HepG2 (cell line): ENCODE measurements around the gene MBD3. TPM values are rescaled to one million over a fixed set of nuclear protein-coding genes. Genes with fewer than 3 reads are reported as not detected.

ENCODE experiments used
- BATF2 ChIP-seq: sonication (generic); formaldehyde crosslinking; IDR thresholded peaks from 2 replicates; pipeline ENCODE4 v1.8.0; 2022; ENCODE audit warnings: mild to moderate bottlenecking, missing genetic modification reagents, moderate library complexity
- CEBPB ChIP-seq: IDR thresholded peaks from 2 replicates; pipeline ENCODE4 v1.6.1; 2011; ENCODE audit warnings: low read depth, low read length, improper control_type of control experiment, borderline replicate concordance
- ELF3 ChIP-seq: IDR thresholded peaks from 2 replicates; pipeline ENCODE4 v1.6.1; 2016; ENCODE audit warnings: missing genetic modification reagents, missing compliant biosample characterization
- FOXO4 ChIP-seq: sonication (generic); formaldehyde crosslinking; conservative IDR thresholded peaks from 2 replicates; pipeline ENCODE4 v1.8.1; 2023; ENCODE audit warnings: missing genetic modification reagents
- GATAD1 ChIP-seq: IDR thresholded peaks from 2 replicates; pipeline ENCODE4 v1.6.1; 2016; ENCODE audit warnings: missing genetic modification reagents, missing compliant biosample characterization
- GFI1 ChIP-seq: sonication (generic); formaldehyde crosslinking; IDR thresholded peaks from 2 replicates; pipeline ENCODE4 v1.5.0; 2020; ENCODE audit warnings: missing genetic modification reagents, mild to moderate bottlenecking, borderline replicate concordance
- MTERF4 ChIP-seq: sonication (generic); formaldehyde crosslinking; IDR thresholded peaks from 2 replicates; pipeline ENCODE4 v1.8.0; 2023; ENCODE audit warnings: mild to moderate bottlenecking, missing genetic modification reagents
- MZF1 ChIP-seq: sonication (generic); formaldehyde crosslinking; IDR thresholded peaks from 2 replicates; pipeline ENCODE4 v1.8.1; 2023; ENCODE audit warnings: mild to moderate bottlenecking, missing genetic modification reagents, borderline replicate concordance
- TMF1 ChIP-seq: sonication (generic); formaldehyde crosslinking; IDR thresholded peaks from 2 replicates; pipeline ENCODE4 v1.8.1; 2022; ENCODE audit warnings: low read depth, missing genetic modification reagents
- TOPORS ChIP-seq: sonication (generic); formaldehyde crosslinking; IDR thresholded peaks from 2 replicates; pipeline ENCODE4 v1.8.0; 2023; ENCODE audit warnings: mild to moderate bottlenecking, missing genetic modification reagents
- WIZ ChIP-seq: sonication (generic); formaldehyde crosslinking; IDR thresholded peaks from 2 replicates; pipeline ENCODE4 v1.5.1; 2020; ENCODE audit warnings: mild to moderate bottlenecking, missing genetic modification reagents
- ZFP82 ChIP-seq: sonication (generic); formaldehyde crosslinking; IDR thresholded peaks from 2 replicates; pipeline ENCODE4 v1.5.1; 2020; ENCODE audit warnings: mild to moderate bottlenecking, missing genetic modification reagents, borderline replicate concordance
- ZNF382 ChIP-seq: sonication (generic); formaldehyde crosslinking; IDR thresholded peaks from 2 replicates; pipeline ENCODE4 v1.5.0; 2020; ENCODE audit warnings: missing genetic modification reagents, mild to moderate bottlenecking, borderline replicate concordance
- ZNF513 ChIP-seq: sonication (generic); formaldehyde crosslinking; conservative IDR thresholded peaks from 2 replicates; pipeline ENCODE4 v1.5.0; 2020; ENCODE audit warnings: missing genetic modification reagents
- polyA plus RNA-seq, 8 experiments: library from polyadenylated mRNA; depleted of rRNA in 3 of 8; stranded (reverse) in 7 of 8; unstranded in 1 of 8; fragments of >200 nt; fragmentation: Illumina TruSeq in 4 of 8; extraction: Trizol in 4 of 8; gene quantifications; 2 replicates each; pipeline versions ENCODE4 v1.2.1 to v1.2.3, GENCODE V29; 2011 to 2016; ENCODE audit warnings: low read depth in 4 of 8, missing spikeins in 1 of 8, mixed read lengths in 1 of 8; ENCODE audit not compliant: insufficient read depth in 1 of 8
- total RNA-seq, 5 experiments: library from RNA; depleted of rRNA; stranded (reverse); fragments of >200 nt; fragmentation: Illumina TruSeq; extraction: Trizol; gene quantifications; 2 replicates each; pipeline ENCODE4 v1.2.3, GENCODE V29; 2016; ENCODE audit warnings: low read depth in 1 of 5
- TF ChIP-seq, protein P1 (sequence below): sonication (generic); formaldehyde crosslinking; IDR thresholded peaks from 2 replicates; pipeline ENCODE4 v1.9.0; 2021; ENCODE audit warnings: missing genetic modification reagents, mild to moderate bottlenecking, borderline replicate concordance
- TF ChIP-seq, protein P2 (sequence below): IDR thresholded peaks from 2 replicates; pipeline ENCODE4 v1.6.1; 2016; ENCODE audit warnings: low read depth, missing genetic modification reagents, missing compliant biosample characterization

MBD3 gene
- total and polyA plus RNA-seq, 2 of the 13 experiments (the other 11 are each of a cell fraction or from before 2014, with no cell fraction given) = 21.2 to 76.9 TPM

DNA sequence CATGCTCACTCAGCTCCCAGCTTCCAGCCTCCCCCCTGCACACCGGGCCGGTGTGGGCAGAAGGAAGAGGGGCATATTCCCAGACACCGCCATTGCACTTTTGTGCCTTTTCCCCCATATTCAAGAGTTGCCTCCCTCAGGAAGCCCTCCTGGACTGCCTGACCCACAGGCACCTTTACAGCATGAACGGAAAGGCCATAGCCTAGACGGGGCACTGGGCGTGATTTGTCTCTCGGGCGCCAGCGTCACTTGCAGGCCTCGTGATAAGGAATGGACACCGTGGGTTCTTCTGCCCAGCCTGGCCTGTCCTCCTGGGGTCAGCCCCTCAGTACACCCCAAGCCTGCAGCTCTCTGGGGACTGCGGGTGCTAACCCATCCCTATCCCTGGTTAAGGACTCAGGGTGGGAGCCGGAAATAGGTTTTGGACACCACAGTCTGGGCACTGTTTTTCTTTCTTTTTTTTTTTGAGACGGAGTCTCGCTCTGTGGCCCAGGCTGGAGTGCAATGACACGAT, 13.5 kb upstream of the MBD3 start (continued):
- TF ChIP-seq FOXO4 (CRISPR knock-in tag) (no peak), MTERF4 (CRISPR knock-in tag) (no peak), GFI1 (CRISPR knock-in tag) (no peak), ZNF382 (CRISPR knock-in tag) (no peak), ELF3 (0 out of 2 replicates have a peak, but pooled peaks have one; percentile 2), ZFP82 (CRISPR knock-in tag) (no peak), ZNF513 (CRISPR knock-in tag) (no peak), TOPORS (no peak), TMF1 (CRISPR knock-in tag) (no peak), WIZ (CRISPR knock-in tag) (no peak), MZF1 (0 out of 2 replicates have a peak, but pooled peaks have one; percentile 45), GATAD1 (0 out of 2 replicates have a peak, but pooled peaks have one; percentile 6), BATF2 (CRISPR knock-in tag) (no peak), CEBPB (no peak)
- TF ChIP-seq, protein P1, sequence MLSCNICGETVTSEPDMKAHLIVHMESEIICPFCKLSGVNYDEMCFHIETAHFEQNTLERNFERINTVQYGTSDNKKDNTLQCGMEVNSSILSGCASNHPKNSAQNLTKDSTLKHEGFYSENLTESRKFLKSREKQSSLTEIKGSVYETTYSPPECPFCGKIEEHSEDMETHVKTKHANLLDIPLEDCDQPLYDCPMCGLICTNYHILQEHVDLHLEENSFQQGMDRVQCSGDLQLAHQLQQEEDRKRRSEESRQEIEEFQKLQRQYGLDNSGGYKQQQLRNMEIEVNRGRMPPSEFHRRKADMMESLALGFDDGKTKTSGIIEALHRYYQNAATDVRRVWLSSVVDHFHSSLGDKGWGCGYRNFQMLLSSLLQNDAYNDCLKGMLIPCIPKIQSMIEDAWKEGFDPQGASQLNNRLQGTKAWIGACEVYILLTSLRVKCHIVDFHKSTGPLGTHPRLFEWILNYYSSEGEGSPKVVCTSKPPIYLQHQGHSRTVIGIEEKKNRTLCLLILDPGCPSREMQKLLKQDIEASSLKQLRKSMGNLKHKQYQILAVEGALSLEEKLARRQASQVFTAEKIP = no peak
- TF ChIP-seq, protein P2, sequence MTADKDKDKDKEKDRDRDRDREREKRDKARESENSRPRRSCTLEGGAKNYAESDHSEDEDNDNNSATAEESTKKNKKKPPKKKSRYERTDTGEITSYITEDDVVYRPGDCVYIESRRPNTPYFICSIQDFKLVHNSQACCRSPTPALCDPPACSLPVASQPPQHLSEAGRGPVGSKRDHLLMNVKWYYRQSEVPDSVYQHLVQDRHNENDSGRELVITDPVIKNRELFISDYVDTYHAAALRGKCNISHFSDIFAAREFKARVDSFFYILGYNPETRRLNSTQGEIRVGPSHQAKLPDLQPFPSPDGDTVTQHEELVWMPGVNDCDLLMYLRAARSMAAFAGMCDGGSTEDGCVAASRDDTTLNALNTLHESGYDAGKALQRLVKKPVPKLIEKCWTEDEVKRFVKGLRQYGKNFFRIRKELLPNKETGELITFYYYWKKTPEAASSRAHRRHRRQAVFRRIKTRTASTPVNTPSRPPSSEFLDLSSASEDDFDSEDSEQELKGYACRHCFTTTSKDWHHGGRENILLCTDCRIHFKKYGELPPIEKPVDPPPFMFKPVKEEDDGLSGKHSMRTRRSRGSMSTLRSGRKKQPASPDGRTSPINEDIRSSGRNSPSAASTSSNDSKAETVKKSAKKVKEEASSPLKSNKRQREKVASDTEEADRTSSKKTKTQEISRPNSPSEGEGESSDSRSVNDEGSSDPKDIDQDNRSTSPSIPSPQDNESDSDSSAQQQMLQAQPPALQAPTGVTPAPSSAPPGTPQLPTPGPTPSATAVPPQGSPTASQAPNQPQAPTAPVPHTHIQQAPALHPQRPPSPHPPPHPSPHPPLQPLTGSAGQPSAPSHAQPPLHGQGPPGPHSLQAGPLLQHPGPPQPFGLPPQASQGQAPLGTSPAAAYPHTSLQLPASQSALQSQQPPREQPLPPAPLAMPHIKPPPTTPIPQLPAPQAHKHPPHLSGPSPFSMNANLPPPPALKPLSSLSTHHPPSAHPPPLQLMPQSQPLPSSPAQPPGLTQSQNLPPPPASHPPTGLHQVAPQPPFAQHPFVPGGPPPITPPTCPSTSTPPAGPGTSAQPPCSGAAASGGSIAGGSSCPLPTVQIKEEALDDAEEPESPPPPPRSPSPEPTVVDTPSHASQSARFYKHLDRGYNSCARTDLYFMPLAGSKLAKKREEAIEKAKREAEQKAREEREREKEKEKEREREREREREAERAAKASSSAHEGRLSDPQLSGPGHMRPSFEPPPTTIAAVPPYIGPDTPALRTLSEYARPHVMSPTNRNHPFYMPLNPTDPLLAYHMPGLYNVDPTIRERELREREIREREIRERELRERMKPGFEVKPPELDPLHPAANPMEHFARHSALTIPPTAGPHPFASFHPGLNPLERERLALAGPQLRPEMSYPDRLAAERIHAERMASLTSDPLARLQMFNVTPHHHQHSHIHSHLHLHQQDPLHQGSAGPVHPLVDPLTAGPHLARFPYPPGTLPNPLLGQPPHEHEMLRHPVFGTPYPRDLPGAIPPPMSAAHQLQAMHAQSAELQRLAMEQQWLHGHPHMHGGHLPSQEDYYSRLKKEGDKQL (CRISPR knock-in tag) = no peak
